HEK293 (cell line): ENCODE results near the gene DPP6.

ENCODE experiments used
- CTCF ChIA-PET: fragments of 350-600 bp; formaldehyde crosslinking; extraction: SDS; loops from one replicate; lab custom pipeline; 2021; ENCODE audit warnings: antibody characterized with exemption; lab: Yijun Ruan, JAX
- POLR2A ChIA-PET: fragments of 300-600 bp; formaldehyde crosslinking; extraction: SDS; loops from one replicate; lab custom pipeline; 2020; ENCODE audit warnings: antibody characterized with exemption, inconsistent platforms; lab: Yijun Ruan, JAX
- H3K27ac ChIP-seq: fragments of 200-500 bp; sonication (Bioruptor generic); 2 replicates; pipeline ENCODE4 v1.5.1; 2014; ENCODE audit warnings: low read depth, low read length, control low read depth, inconsistent platforms; ENCODE audit errors: extremely low read depth
- H3K36me3 ChIP-seq, 2 experiments: fragments of 200-500 bp in 1 of 2; sonication (Bioruptor generic) in 1 of 2; 1 replicate in 1 of 2; 2 replicates in 1 of 2; pipeline ENCODE4 v1.5.1; 2014 to 2017; ENCODE audit warnings: inconsistent platforms in 2 of 2, low read length in 2 of 2; ENCODE audit not compliant: control insufficient read depth in 2 of 2, insufficient read depth in 1 of 2
- H3K4me1 ChIP-seq: fragments of 200-500 bp; sonication (Bioruptor generic); 2 replicates; pipeline ENCODE4 v1.5.1; 2014; ENCODE audit warnings: mild to moderate bottlenecking, low read length, inconsistent platforms; ENCODE audit not compliant: control insufficient read depth, insufficient read depth
- H3K4me3 ChIP-seq: 2 replicates; pipeline ENCODE4 v1.5.1; 2011; ENCODE audit warnings: low read depth, mild to moderate bottlenecking, control low read depth, low read length, moderate library complexity
- H3K9me3 ChIP-seq: fragments of 200-500 bp; sonication (Bioruptor generic); 2 replicates; pipeline ENCODE4 v1.5.1; 2014; ENCODE audit warnings: low read depth, low read length, inconsistent platforms; ENCODE audit not compliant: control insufficient read depth, insufficient read depth
- BCL6B ChIP-seq: fragments of 450-650 bp; formaldehyde crosslinking; IDR thresholded peaks from 2 replicates; pipeline ENCODE4 v1.5.1; 2017; ENCODE audit warnings: missing biosample characterization, missing genetic modification characterization
- CTCF ChIP-seq: fragments of 450-650 bp; formaldehyde crosslinking; IDR thresholded peaks from 2 replicates; pipeline ENCODE4 v1.5.1; 2016; ENCODE audit warnings: missing biosample characterization, missing genetic modification characterization
- PRDM2 ChIP-seq: fragments of 450-650 bp; formaldehyde crosslinking; IDR thresholded peaks from 2 replicates; pipeline ENCODE4 v1.5.1; 2016; ENCODE audit warnings: missing biosample characterization, missing genetic modification characterization, borderline replicate concordance
- SCRT2 ChIP-seq: fragments of 450-650 bp; formaldehyde crosslinking; IDR thresholded peaks from 2 replicates; pipeline ENCODE4 v1.5.1; 2016; ENCODE audit warnings: missing biosample characterization, missing genetic modification characterization
- SP3 ChIP-seq: fragments of 450-650 bp; formaldehyde crosslinking; IDR thresholded peaks from 2 replicates; pipeline ENCODE4 v1.5.1; 2016; ENCODE audit warnings: missing biosample characterization, missing genetic modification characterization
- TRIM28 ChIP-seq: IDR thresholded peaks from 2 replicates; pipeline ENCODE4 v1.6.1; 2011; ENCODE audit warnings: low read length, control low read depth, borderline replicate concordance
- YY2 ChIP-seq: fragments of 450-650 bp; formaldehyde crosslinking; IDR thresholded peaks from 2 replicates; pipeline ENCODE4 v1.5.1; 2016; ENCODE audit warnings: missing biosample characterization, missing genetic modification characterization
- ZFHX2 ChIP-seq: fragments of 450-650 bp; formaldehyde crosslinking; conservative IDR thresholded peaks from 2 replicates; pipeline ENCODE4 v1.5.1; 2016; ENCODE audit warnings: missing biosample characterization, missing genetic modification characterization
- ZFP69B ChIP-seq: fragments of 450-650 bp; formaldehyde crosslinking; IDR thresholded peaks from 2 replicates; pipeline ENCODE4 v1.5.1; 2016; ENCODE audit warnings: missing biosample characterization, missing genetic modification characterization
- ZIC2 ChIP-seq: fragments of 450-650 bp; formaldehyde crosslinking; IDR thresholded peaks from 2 replicates; pipeline ENCODE4 v1.5.1; 2016; ENCODE audit warnings: missing biosample characterization, missing genetic modification characterization
- ZNF133 ChIP-seq: fragments of 450-650 bp; formaldehyde crosslinking; IDR thresholded peaks from 2 replicates; pipeline ENCODE4 v1.5.1; 2016; ENCODE audit warnings: missing biosample characterization, missing genetic modification characterization
- ZNF140 ChIP-seq: fragments of 450-650 bp; formaldehyde crosslinking; IDR thresholded peaks from 2 replicates; pipeline ENCODE4 v1.5.1; 2016; ENCODE audit warnings: missing biosample characterization, missing genetic modification characterization
- ZNF146 ChIP-seq: fragments of 450-650 bp; formaldehyde crosslinking; IDR thresholded peaks from 2 replicates; pipeline ENCODE4 v1.5.1; 2016; ENCODE audit warnings: missing biosample characterization, missing genetic modification characterization
- ZNF18 ChIP-seq: fragments of 450-650 bp; formaldehyde crosslinking; IDR thresholded peaks from 2 replicates; pipeline ENCODE4 v1.5.1; 2016; ENCODE audit warnings: missing biosample characterization, missing genetic modification characterization
- ZNF23 ChIP-seq: fragments of 450-650 bp; formaldehyde crosslinking; IDR thresholded peaks from 2 replicates; pipeline ENCODE4 v1.5.1; 2016; ENCODE audit warnings: missing biosample characterization, missing genetic modification characterization, borderline replicate concordance
- ZNF324 ChIP-seq: fragments of 450-650 bp; formaldehyde crosslinking; IDR thresholded peaks from 2 replicates; pipeline ENCODE4 v1.5.1; 2016; ENCODE audit warnings: missing biosample characterization, missing genetic modification characterization
- ZNF350 ChIP-seq: fragments of 450-650 bp; formaldehyde crosslinking; IDR thresholded peaks from 2 replicates; pipeline ENCODE4 v1.5.0; 2017; ENCODE audit warnings: missing biosample characterization, mild to moderate bottlenecking, missing genetic modification characterization
- ZNF521 ChIP-seq: fragments of 450-650 bp; formaldehyde crosslinking; IDR thresholded peaks from 2 replicates; pipeline ENCODE4 v1.5.1; 2017; ENCODE audit warnings: missing biosample characterization, mild to moderate bottlenecking, missing genetic modification characterization
- ZNF555 ChIP-seq: fragments of 450-650 bp; formaldehyde crosslinking; conservative IDR thresholded peaks from 2 replicates; pipeline ENCODE4 v1.5.1; 2017; ENCODE audit warnings: missing biosample characterization, mild to moderate bottlenecking, missing genetic modification characterization, inconsistent platforms
- ZNF580 ChIP-seq: fragments of 450-650 bp; formaldehyde crosslinking; IDR thresholded peaks from 2 replicates; pipeline ENCODE4 v1.5.1; 2016; ENCODE audit warnings: missing biosample characterization, missing genetic modification characterization
- ZNF654 ChIP-seq: fragments of 450-650 bp; formaldehyde crosslinking; IDR thresholded peaks from 2 replicates; pipeline ENCODE4 v1.5.1; 2016; ENCODE audit warnings: low read depth, missing biosample characterization, missing genetic modification characterization
- ZNF670 ChIP-seq: fragments of 450-650 bp; formaldehyde crosslinking; IDR thresholded peaks from 2 replicates; pipeline ENCODE4 v1.5.1; 2016; ENCODE audit warnings: missing biosample characterization, missing genetic modification characterization, low read depth
- ZNF707 ChIP-seq: fragments of 450-650 bp; formaldehyde crosslinking; IDR thresholded peaks from 2 replicates; pipeline ENCODE4 v1.5.1; 2016; ENCODE audit warnings: missing biosample characterization, missing genetic modification characterization
- ZNF791 ChIP-seq: fragments of 450-650 bp; formaldehyde crosslinking; IDR thresholded peaks from 2 replicates; pipeline ENCODE4 v1.5.1; 2016; ENCODE audit warnings: missing biosample characterization, missing genetic modification characterization

Gene DPP6

GRCh38 chr7:154912871-154913637, 860.9 kb downstream of the DPP6 start:
- Histone ChIP-seq H3K27ac (no peak overlapping the region), H3K9me3 (no peaks in the 10 kb centered on the region), H3K4me1 (no peaks in the 10 kb centered on the region), H3K36me3 (no peaks in the 10 kb centered on the region), H3K4me3 (no peak overlapping the region)
- CTCF ChIA-PET = interaction anchor here (0.6 to 4.1 kb wide), 17 partner anchors 8 to 855 kb away, joined by 3 to 21 read pairs (median 4); no protein-coding TSS in a partner anchor
- no peak for TF ChIP-seq ZNF791 (tag by site-specific recombination)
- no peak for TF ChIP-seq ZNF670 (tag by site-specific recombination)
- TF ChIP-seq YY2 (tag by site-specific recombination) = no peak
- no peak for TF ChIP-seq ZNF580 (tag by site-specific recombination)
- no peak for TF ChIP-seq ZNF133 (tag by site-specific recombination)
- no peak for TF ChIP-seq ZNF18 (tag by site-specific recombination)
- no peak for TF ChIP-seq ZNF23 (tag by site-specific recombination)
- no peak for TF ChIP-seq ZNF140 (tag by site-specific recombination)
- TF ChIP-seq ZNF521 (tag by site-specific recombination) = no peak
- TF ChIP-seq ZNF324 (tag by site-specific recombination) = no peak
- no peak for TF ChIP-seq ZFHX2 (tag by site-specific recombination)
- TF ChIP-seq ZNF707 (tag by site-specific recombination) = no peak
- TF ChIP-seq ZNF555 (tag by site-specific recombination) = no peak
- TF ChIP-seq SCRT2 (tag by site-specific recombination) = no peak
- no peak for TF ChIP-seq BCL6B (tag by site-specific recombination)
- TF ChIP-seq TRIM28 = no peak
- no peak for TF ChIP-seq ZFP69B
- POLR2A ChIA-PET = no interaction called here

GRCh38 chr7:154913638-154914307, 861.6 kb downstream of the DPP6 start:
- ChIA-PET POLR2A (no interaction called here), CTCF (interaction anchor here (0.6 to 4.1 kb wide), 21 partner anchors 10 to 854 kb away, joined by 3 to 21 read pairs (median 3); no protein-coding TSS in a partner anchor)
- H3K4me3 ChIP-seq = no peak overlapping the region
- no peak overlapping the region for H3K27ac ChIP-seq
- H3K4me1 ChIP-seq = no peaks in the 10 kb centered on the region
- H3K9me3 ChIP-seq = no peaks in the 10 kb centered on the region
- no peaks in the 10 kb centered on the region for H3K36me3 ChIP-seq
- TF ChIP-seq ZIC2 (tag by site-specific recombination) (0 out of 2 replicates have a peak, but pooled peaks have one; percentile 25), ZNF654 (peak; percentile 76), PRDM2 (no peak), ZNF146 (tag by site-specific recombination) (no peak), ZNF350 (tag by site-specific recombination) (no peak), CTCF (tag by site-specific recombination) (peak; percentile 67), SP3 (no peak)
